GM18511 (cell line): Measurements from ENCODE around the gene ARHGEF16.

Source experiments
- ATAC-seq: cut with Tn5 transposase; IDR thresholded peaks from one replicate; pipeline ENCODE4 v1.9.1; 2021; ENCODE audit warnings: mild to moderate bottlenecking, moderate library complexity; ENCODE audit not compliant: unreplicated experiment

The ARHGEF16 gene

DNA sequence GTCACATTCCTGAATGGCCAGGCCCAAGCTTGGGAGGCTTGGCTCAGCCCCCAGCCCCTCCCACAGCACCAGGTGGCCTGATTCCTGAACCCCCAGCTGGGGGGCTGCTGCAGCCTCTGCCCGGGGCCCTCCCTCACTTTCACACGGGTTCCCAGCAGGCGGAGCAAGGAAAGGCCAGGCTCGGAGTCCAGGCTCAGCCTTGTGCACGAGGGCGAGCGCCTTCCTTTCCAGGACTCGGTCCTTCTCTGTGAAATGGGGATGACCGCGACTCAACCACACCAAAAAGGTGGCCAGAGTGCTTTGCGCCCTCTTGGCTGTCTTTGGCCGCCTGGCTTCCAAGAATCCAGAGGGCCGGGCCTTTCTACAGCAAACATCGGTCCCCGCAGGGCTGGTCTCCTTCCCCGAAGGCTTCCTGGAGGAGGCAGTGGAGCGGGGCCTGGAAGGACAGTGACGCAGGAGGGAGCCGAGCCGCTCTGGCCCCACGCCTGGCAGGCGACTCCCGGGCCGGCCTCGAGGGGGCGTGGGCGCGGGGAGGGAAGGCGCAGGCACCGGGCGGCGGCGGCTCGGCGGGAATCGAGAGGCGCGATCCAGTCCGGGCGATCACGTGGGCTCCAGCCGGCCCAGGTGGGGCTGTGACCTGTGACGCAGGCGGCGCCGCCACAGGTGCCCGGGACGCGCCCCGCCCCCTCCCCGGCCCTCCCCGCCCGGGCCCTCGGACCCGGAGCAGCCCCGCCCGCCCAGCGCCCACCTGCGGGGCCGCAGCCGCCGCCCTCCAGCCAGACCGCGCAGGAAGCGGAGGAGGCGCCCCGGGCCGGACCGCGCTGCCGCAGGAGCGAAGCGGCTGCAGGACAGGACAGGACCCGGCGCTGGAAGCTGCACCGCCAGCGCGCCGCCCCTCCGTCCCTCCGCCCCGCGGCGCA lies at the start of gene ARHGEF16:
Gene ARHGEF16 (plus strand): TSS at position 775 of the 920 bp plus-strand sequence. CDS start 8,420 bp downstream, outside the sequence.
- ATAC-seq, result no peak

DNA sequence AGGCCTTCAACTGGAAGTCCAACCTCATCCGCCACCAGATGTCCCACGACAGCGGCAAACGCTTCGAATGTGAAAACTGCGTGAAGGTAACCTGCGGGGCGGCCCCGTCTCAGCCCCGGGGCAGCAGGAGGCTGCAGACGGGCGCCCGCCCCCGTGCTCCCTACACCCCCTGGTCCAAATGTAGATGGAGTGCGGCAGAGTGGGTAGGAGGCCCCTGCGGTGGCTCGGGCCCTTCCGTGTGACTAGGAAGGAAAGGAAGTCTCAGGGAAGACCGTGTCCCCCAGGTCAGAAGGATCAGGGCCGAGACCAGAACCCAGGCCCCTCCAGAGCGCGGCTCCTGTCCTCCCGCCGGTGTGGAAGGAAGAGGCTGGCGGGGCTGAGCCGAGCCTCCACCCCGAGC lies 49.7 kb upstream of the ARHGEF16 start:
- ATAC-seq, result no peak

DNA sequence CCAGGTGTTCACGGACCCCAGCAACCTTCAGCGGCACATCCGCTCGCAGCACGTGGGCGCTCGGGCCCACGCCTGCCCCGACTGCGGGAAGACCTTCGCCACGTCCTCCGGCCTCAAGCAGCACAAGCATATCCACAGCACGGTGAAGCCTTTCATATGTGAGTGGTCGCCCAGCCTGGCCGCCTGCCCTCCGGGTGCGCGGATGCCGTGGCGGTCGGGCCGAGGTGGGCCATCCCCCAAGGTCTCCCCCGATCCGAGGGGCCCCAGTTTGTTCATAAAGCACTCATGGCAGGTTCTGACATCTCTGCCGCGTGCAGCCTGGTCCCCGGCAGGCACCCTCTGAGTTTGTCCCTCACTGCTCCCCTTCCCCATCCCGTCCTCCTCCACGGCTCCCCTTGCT lies 49.0 kb upstream of the ARHGEF16 start:
- ATAC-seq, result no peak

DNA sequence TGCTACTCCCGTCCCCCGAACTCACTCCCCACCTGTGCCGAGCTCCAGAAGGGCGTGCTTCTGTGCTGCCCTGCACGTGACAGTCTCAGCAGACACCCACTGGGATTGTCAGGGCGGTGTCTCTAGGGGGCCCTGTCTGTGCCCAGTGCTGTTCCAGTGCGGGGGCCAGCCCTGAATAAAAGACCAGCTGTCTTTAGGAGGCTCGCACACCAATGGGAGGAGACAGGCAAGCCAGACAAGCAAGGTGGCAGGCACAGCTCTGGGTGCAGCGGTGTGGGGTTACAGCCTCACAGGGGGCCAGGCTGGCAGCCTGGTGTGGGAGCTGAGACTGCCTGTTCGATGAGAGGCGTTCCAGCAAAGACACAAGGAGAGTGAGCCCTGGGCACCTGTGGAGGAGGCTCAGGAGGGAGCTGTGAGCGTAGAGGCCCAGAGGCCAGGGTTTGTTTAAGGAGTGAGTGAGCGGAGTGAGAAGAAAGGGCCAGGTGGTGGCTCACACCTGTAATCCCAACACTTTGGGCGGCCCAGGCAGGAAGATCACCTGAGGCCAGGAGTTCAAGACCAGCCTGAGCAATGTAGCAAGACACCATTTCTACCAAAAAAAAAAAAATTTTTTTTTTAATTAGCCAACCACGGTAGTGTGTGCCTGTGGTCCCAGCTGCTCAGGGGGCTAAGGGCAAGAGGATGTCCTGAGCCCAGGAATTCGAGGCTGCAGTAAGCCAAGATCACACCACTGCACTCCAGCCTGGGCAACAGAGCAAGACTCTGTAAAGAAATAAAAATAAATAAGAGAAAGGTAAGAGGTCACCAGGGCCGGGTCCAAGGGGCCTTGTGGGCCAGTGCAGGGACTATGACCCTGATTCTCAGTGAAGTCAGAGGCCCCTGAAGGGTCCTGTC lies 48.2 kb upstream of the ARHGEF16 start:
- ATAC-seq, result no peak

DNA sequence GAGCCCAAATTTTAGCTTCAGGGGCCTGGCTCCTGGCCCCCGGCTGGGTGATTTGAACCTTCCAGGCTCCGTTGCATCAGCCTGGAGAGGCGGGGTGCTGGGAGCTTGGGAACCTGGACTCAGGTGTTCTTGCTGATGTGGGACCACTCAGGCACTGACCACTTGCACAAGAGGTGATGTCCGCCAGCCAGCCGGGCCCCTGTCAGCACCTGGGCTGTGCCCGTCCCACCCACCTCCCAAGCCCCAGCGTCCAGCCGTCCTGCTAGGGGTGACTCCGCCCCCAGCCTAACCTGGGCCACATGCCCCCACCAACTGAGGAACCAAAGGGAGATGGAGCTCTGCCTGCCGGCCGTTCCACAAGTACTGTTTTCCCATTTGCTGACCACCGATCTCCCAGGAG lies 47.4 kb upstream of the ARHGEF16 start:
- no peak for ATAC-seq

DNA sequence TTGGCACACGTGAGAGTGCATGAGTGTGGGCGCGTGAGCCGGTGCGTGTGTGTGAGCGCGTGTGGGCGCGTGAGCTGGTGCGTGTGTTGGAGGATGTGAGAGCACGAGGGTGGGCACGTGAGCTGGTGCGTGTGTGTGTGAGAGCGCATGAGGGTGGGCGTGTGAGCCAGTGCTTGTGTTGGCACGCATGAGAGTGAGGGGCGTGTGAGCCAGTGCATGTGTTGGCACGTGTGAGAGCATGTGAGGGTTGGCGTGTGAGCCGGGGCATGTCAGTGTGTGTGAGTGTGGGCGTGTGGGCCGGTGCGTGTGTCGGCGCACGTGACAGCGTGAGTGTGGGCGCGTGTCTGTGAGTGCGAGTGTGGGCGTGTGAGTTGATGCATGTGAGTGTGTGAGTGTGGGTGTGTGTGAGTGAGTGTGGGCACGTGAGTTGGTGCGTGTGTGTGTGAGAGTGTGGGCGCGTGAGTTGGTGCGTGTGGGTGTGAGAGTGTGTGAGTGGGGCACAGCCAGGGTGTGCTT lies 45.7 kb upstream of the ARHGEF16 start:
- no peak for ATAC-seq

DNA sequence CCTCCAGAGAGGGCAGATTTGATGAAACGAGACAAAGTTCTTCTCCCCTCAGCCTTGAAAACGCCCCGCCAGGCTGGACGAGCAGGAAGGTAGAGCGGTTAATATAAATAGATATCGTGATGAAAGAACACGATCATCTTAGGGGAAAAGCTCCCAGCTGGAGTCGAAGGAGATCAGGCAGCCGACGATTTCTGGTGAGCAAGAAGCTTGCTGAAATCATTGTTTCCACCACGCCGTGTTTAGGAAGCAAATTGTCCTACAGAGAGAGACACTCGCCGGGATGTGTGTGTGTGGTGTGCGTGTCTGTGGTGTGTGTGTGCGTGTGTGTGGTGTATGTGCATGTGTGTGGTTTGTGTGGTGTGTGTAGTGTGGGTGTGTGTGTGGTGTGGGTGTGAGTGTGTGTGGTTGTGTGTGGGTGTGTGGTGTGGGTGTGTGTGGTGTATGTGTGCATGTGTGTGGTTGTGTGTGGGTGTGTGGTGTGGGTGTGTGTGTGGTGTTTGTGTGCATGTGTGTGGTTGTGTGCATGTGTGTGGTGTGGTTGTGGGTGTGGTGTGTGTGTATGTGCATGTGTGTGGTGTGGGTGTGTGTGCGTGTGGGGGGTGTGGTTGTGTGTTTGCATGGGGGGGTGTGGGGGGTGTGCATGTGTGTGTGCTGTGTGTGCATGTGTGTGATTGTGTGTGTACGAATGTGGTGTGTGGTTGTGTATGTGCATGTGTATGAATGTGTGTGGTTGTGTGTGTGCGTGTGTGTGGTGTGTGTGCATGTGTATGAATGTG lies 44.9 kb upstream of the ARHGEF16 start:
- ATAC-seq, result no peak

DNA sequence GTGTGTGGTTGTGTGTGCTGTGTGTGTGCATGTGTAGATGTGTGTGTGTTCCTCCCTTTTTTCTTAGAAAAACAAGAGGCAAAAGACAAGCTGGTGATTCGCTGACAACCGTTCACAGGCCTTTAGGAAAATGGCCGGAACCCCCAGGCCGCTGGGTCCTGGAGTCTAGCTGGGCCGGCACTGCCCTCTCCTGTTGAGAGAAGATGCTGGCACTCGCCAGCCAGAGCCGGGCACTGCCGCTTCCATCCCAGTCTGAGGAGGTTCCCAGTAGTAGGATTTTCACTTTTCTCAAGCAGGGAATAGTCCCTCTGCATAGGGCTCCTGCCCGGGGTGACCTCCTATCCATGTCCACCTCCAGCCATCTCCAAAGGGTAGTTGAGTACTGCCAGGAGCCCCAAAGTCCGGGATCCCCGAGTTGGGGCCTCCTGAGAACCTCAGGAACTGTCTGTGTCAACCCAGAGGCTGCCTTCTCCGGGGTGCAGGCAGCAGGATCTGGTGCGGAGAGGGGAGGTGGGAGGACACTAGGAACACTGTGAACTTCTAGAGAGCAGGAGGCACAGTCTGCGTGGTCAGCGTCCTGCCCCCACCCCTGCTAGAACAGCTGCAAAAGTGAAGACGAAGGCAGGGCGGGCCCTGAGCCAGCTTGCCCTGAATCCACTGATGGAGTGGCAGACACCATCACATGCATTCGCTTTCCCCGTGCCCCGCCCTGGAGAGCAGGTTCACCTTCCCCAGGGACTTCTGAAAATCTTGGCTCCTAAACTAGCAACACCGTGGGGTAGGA lies 44.1 kb upstream of the ARHGEF16 start:
- ATAC-seq, result no peak

DNA sequence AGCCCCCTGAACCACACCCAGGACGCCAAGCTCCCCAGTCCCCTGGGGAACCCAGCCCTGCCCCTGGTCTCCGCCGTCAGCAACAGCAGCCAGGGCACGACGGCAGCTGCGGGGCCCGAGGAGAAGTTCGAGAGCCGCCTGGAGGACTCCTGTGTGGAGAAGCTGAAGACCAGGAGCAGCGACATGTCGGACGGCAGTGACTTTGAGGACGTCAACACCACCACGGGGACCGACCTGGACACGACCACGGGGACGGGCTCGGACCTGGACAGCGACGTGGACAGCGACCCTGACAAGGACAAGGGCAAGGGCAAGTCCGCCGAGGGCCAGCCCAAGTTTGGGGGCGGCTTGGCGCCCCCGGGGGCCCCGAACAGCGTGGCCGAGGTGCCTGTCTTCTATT lies 42.7 kb upstream of the ARHGEF16 start:
- no peak for ATAC-seq

DNA sequence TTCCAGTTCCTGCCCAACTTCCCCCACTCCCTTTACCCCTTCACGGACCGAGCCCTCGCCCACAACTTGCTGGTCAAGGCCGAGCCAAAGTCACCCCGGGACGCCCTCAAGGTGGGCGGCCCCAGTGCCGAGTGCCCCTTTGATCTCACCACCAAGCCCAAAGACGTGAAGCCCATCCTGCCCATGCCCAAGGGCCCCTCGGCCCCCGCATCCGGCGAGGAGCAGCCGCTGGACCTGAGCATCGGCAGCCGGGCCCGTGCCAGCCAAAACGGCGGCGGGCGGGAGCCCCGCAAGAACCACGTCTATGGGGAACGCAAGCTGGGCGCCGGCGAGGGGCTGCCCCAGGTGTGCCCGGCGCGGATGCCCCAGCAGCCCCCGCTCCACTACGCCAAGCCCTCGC lies 42.1 kb upstream of the ARHGEF16 start:
- no peak for ATAC-seq

DNA sequence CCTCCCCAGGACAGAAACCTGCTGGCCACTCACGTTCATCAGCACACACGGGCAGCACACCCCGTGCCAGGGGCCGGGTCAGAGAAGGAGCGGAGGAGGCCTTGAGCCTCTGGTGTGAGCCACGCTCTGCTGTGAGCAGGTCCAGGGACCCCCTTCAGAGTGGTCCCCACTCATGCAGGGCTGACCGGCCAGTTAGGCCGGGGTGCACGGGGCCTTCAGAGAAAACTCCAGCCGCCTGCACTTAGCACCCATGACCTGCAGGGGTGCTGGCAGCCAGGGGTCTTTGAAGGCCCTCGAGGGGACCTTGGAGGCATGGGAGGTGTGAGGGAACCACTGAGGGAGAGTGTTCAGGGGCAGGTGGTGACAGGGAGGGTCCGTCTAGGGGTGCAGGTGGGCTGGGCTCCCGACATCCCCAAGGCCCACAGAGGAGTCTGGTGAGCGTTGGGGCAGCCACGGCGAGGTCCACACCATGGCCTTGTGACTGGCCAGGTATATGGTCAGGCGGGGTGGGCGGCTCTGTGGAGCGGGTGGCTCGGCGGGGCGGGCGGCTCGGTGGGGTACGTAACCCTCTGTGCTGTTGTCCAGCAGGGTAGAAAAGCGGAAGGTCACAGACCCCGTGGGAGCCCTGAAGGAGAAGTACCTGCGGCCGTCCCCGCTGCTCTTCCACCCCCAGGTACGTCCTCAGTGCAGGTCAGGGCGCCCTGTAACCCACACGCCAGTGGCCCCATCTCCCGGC lies 40.3 kb upstream of the ARHGEF16 start:
- no peak for ATAC-seq

DNA sequence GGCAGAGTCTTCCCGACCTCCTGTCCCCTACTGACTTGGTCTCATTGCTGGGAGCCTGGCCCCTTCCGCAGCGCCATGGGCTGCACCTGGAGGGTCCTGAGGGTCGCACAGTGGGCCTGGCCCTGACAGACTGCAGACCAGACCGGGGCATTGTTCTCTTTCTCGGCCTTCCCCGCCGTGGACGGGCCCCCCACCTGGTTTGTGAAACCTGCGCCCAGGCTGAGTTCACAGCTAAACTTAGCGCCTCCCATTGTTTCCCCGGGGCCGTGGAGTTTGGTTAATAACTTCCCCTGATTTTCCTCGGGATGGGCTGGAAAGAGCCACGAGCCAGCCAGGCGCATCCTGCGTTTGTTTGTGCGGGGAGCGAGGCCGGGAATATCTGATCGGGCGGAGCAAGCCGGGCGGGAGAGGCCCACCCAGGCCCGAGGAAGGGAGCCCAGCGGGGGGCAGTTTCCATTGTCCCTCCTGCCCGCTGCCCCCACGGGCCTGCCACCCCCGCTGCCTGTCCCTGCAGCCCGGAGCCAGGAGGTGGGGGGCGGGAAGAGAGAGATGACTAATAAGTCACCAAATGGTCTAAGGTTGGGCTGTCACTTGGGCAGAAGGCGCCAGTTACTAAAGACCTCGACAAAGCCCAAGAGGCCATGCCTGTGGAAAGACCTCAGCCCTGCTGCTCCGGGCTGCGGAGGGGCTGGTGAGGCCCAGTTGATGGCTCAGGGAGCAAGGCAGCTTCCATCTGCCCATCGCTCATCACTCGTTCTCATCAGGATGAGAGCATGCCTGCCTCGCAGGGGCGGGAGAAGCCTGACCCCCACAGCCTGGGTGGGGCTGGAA lies 39.0 kb upstream of the ARHGEF16 start:
- ATAC-seq, result no peak

DNA sequence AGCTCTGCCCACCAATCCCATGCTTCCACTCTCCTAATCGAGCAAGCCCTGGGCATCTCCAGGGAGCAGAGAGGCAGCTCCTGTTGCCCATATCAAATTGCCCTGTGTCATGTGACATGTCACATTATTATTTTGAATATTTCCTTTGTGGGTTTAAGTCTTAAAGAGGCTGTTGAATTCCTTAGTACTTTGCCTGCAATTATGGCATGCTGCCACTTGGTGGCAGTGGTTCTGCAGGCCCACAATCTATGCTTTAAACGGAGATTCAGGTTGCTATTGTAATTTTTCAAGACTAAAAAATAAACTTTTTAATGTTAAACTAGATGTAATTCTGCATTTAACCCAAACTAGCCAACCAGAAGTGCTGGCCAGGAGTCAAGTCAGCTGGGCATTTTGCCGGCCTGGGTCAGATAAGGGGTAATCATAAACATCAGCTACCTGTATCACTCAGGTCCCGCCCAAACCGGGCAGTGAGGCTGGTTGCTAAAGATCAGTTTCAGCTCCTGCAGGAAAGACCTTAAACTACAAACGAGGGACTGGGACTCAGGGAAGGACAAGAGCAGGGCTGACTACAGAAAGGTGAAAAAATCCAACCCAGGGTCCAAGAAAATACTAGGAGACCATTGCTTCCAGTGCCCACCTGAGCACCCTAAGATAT lies 37.3 kb upstream of the ARHGEF16 start:
- no peak for ATAC-seq

DNA sequence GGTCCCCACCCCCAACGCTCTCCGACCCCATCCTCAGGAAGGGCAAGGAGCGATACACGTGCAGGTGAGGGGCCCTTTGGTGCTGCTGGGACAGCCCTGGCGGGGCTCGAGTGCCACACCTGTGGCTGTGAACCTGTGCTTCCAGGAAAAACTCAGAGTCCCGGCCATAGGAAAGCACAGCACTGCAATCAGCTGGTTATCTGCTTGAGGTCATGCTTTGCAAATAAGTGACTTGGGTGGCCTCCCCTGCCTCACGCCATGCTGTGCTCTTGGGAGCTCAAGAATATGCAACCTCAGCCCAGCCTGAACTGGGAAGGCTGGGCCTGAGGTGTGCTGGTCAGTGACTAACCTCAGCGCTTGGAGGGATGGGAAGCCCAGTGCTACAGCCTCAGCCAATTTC lies 36.5 kb upstream of the ARHGEF16 start:
- no peak for ATAC-seq

DNA sequence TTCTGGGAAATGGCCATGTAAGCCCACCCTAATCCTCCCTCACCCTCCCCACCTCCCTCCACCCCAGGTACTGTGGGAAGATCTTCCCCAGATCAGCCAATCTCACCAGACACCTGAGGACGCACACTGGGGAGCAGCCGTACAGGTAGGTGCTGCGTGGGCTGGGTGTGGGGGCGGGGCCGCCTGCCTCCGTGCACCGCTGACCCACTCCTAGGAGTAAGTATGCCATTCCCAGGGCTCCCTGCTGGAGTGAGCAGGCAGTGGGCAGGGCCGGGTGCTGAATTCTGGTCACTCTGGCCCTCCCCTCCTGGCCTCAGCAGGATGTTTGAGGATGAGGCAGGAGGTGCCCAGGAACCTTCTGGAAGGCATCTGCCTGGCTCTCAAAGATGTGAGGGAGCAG lies 35.9 kb upstream of the ARHGEF16 start:
- no peak for ATAC-seq

DNA sequence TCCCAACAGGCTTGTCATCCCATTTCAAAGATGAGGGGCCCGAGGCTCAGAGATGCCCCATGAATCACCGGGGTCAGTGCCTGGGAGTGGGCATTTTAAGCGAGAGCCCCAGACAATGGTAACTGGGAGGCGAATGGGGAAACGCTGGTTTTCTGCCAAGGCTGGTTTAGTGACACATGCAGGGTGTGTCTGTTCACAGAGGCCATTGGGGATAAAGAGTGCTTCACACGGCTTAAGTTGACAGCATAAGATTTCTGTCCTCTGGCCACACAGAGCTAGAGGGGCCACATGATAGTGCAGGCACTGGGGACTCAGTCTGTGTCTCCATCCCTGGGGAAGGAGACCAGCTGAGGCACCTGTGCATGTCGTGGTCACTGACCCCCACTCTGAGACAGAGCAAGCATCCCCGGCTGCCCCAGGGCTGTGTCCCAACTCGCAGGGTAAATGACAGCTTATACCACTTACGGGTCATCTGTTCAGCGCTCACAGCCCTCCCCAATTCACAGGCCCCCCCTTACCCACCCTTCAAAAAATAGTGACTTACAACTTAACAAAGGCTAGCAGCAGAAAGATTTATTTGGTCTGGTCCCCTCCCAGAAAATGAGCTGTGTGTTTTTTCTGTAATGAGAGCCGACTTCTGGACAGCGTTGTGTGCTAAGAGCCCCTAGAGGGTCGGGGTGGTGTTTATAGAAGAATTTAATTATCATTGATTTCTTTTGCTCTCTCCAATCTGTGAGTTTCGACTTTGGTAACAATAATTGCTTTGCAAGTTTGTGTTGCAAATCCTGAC lies 34.9 kb upstream of the ARHGEF16 start:
- no peak for ATAC-seq
